GM15510 (cell line): ENCODE measurements around the gene ANKRD44.

ENCODE experiments used
- POLR2A ChIP-seq: IDR thresholded peaks from 3 replicates; pipeline ENCODE4 v1.6.1; 2011; ENCODE audit warnings: borderline replicate concordance; ENCODE audit not compliant: insufficient read length; ENCODE audit errors: extremely low read depth

The ANKRD44 gene

DNA sequence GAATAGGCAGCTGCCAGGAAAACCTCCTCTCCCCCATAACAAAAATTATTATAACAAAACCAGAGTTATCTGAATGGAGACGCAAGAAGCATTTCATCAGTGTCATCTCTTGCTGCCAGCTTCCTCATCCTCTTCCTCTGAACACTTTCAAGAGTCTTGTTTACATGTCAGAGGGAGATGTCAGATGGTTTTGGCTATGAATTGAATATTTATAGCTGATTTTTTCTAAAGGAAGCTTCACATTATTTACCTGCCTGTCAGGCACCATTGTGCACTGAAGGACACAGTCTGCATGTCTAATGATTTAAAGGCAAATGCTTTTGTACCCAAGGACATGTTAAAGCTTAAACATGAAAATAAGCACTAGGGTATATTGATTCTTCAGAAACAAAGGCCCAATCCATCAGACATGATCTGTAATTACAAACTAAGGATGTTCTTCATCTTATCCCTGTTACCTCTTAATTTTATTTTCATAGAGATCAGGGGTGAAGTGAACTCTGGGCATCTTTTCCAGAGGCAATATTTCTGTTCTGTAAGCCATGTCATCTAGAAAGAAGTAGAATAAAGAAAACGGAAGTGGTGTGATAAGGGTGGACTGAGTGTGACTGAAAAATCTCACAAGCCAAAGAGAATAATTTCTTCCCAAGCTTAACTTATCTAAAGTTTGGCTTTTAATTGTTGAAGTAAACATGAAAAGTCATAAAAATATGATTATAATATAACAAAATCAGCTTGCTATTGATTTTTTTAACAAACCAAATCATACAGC lies 168.7 kb downstream of the ANKRD44 start:
- TF ChIP-seq POLR2A: no peak

DNA sequence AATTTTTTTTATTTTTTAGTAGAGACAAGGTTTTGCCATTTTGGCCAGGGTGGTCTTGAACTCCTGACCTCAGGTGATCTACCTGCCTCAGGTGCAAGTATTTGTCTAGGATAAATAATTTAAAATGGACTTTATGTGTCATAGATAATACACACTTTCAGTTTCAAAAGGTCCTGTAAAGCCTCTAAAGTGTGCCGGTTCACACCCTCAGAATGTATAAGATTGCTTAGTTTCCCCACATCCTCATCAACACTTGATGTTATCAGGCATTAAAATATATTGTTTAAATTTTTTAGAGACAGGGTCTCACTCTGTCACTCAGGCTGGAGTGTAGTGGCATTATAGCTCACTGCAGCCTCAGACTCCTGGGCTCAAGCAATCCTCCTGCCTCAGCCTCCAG lies 170.5 kb downstream of the ANKRD44 start:
- TF ChIP-seq POLR2A: no peak

DNA sequence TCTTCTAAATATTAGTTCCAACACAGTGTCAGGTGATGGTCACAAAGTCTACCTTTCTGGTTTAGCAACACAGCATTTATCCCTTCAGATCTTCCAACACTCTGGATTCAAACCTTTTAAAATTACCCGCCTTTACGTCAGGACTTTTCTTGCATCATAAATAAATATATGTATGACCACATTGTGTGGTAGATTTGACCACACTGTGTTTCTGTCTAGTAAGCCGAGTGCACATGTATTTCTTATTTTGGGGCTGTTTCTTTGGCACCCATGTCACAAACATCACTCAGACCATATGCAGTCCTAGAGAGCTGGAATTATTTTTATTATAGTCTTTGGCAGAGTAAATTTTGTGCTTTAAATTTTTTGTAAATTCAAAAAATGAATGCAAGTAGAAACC lies 172.1 kb downstream of the ANKRD44 start:
- no peak for TF ChIP-seq POLR2A

DNA sequence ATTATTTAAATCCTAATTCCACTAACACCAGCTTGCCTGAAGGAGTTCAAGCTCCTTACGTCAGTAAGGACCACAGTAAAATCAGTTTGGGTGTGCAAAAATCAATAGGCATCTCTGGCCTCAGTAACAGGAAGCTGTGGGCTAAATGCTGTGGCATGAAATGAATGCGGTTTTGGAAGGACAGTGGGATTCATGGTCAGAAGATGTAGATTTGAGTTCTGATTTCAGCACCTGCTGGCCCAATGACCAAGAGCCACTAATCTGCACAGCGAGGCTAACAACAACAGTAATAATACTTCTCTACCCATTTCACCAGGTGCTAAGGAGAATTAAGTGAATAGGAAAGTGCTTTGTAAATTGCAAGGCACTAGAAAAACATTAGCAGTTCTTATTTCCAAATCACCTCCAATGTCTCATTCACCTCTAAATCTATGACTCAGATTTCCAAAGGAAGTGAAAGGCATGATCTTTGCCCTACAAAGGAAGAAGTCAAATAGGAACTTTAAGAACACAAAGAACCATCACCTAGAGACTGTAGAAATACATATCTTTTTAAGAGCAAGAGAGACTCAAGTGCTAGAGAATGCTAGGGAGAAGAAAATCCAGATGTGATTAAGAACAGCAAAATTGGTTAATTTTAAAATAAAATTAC lies 172.6 kb downstream of the ANKRD44 start:
- TF ChIP-seq POLR2A: no peak

- TF ChIP-seq POLR2A: no peak
Measured at GRCh38 chr2:197137231-197137630, 173.3 kb downstream of the ANKRD44 start.

GRCh38 chr2:197136452-197136851 lies 174.1 kb downstream of the ANKRD44 start:
- TF ChIP-seq POLR2A: no peak

- TF ChIP-seq POLR2A: no peak
Measured at GRCh38 chr2:197135806-197136205, 174.8 kb downstream of the ANKRD44 start.

- no peak for TF ChIP-seq POLR2A
Measured at GRCh38 chr2:197134206-197134605, 176.4 kb downstream of the ANKRD44 start.

GRCh38 chr2:197131558-197131855 lies 179.1 kb downstream of the ANKRD44 start:
- TF ChIP-seq POLR2A: no peak

- no peak for TF ChIP-seq POLR2A
Measured at GRCh38 chr2:197130318-197130717, 180.3 kb downstream of the ANKRD44 start.

DNA sequence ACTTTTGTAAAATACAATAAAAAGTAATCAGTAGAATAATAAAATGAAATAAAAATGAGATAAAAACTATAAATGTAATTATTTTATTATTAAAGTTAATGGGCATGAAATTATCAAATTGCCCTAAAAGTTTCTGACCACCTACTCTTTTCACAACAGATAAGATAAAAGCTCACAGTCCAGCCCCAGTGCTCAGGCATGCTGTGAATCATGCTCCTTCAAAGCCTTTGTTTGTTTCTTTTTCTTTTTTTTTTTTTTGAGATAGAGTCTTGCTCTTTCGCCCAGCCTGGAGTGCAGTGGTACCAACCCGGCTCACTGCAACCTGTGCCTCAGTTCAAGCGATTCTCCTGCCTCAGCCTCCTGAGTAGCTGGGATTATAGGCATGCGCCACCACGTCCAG lies 181.7 kb downstream of the ANKRD44 start:
- TF ChIP-seq POLR2A: no peak

GRCh38 chr2:197128126-197128525 lies 182.5 kb downstream of the ANKRD44 start:
- TF ChIP-seq POLR2A: no peak

GRCh38 chr2:197126630-197127352 lies 183.8 kb downstream of the ANKRD44 start:
- TF ChIP-seq POLR2A: no peak

GRCh38 chr2:197124639-197125390 lies 185.8 kb downstream of the ANKRD44 start:
- no peak for TF ChIP-seq POLR2A

DNA sequence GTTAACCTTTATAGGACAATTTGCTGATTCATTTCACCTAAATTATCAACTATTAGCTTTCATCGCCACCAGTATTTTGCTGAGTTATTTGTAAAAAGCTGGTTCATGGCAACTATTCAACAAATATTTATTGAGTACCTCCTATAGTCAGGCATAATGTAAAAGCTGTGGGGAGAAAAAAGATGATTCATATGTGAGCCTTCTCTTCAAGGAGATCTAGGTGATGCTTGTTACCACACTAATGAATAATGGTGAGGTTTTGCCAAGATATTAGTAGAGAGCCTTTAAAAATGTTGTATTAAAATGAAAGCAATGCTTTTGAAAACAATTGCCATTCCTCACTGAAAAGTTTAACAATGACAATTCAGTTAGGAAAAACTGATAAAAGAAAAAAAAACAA lies 187.8 kb downstream of the ANKRD44 start:
- TF ChIP-seq POLR2A: no peak
